G401 (cell line): Measurements from ENCODE around the gene TRPT1. TPM values are rescaled to one million over a fixed set of nuclear protein-coding genes. Genes with fewer than 3 reads are reported as not detected.

ENCODE experiments used
- DNase-seq: peaks from one replicate; pipeline ENCODE4 v3.0.0-alpha.2; 2015; ENCODE audit warnings: low spot score
- in situ Hi-C: cut with HindIII; loops from 2 replicates; pipeline ENCODE4 v1.10.0; 2016; ENCODE audit warnings: low sequenced_read_pairs, mixed read lengths
- total RNA-seq: library from RNA; depleted of rRNA; stranded (reverse); fragments of >200 nt; shearing (Covaris generic); gene quantifications from 2 replicates; pipeline ENCODE4 v1.2.3, GENCODE V29; 2014; rRNA removed

The TRPT1 gene
- total RNA-seq, 1 experiment from 2014 or later = 46.2 TPM

- DNase-seq = no peak
- in situ Hi-C loops = no loop called here
Observed at GRCh38 chr11:64196626-64197025, 29.4 kb downstream of the TRPT1 start.

- in situ Hi-C loops = no loop called here
- DNase-seq = no peak
Observed at GRCh38 chr11:64192434-64192833, 33.6 kb downstream of the TRPT1 start.

GRCh38 chr11:64186492-64187165, 39.4 kb downstream of the TRPT1 start:
- in situ Hi-C loops = no loop called here
- DNase-seq = peak; percentile 33

GRCh38 chr11:64185693-64186491, 40.1 kb downstream of the TRPT1 start, which contains the start of gene STIP1:
STIP1 (plus strand) TSS chr11:64186171; CDS start chr11:64186262, 91 bp downstream.
- DNase-seq = peak; percentile 100
- in situ Hi-C loops = no loop called here

- in situ Hi-C loops = no loop called here
- DNase-seq = peak; percentile 81
Observed at GRCh38 chr11:64185175-64185692, 40.8 kb downstream of the TRPT1 start.

GRCh38 chr11:64183890-64184289, 42.1 kb downstream of the TRPT1 start:
- DNase-seq = no peak
- in situ Hi-C loops = no loop called here

GRCh38 chr11:64181506-64182411, 44.2 kb downstream of the TRPT1 start:
- in situ Hi-C loops = no loop called here
- peak; percentile 84 for DNase-seq

- DNase-seq = no peak
- in situ Hi-C loops = no loop called here
Observed at GRCh38 chr11:64180891-64181290, 45.1 kb downstream of the TRPT1 start.

GRCh38 chr11:64178951-64179639, 46.9 kb downstream of the TRPT1 start:
- DNase-seq = no peak
- in situ Hi-C loops = no loop called here

- in situ Hi-C loops = no loop called here
- DNase-seq = no peak
Observed at GRCh38 chr11:64178203-64178602, 47.8 kb downstream of the TRPT1 start.

GRCh38 chr11:64176751-64177150, 49.2 kb downstream of the TRPT1 start:
- in situ Hi-C loops = no loop called here
- no peak for DNase-seq

Other genes starting within 250 kb of the TRPT1 start
- gene OTUB1, start 239.7 kb downstream of the TRPT1 start, total RNA-seq = 123 and 143 TPM in 2 replicates
- gene FLRT1, start 190.3 kb downstream of the TRPT1 start, total RNA-seq = not detected in 2 replicates
- 85.0 and 93.2 TPM in 2 replicates for gene MACROD1, start 60.1 kb downstream of the TRPT1 start, total RNA-seq
- 241 and 363 TPM in 2 replicates for gene STIP1, start 40.0 kb downstream of the TRPT1 start, total RNA-seq
- 5.9 TPM in 1 of 2 replicates, not detected in the other for gene FERMT3, start 19.5 kb downstream of the TRPT1 start, total RNA-seq
- 33.3 and 34.2 TPM in 2 replicates for gene NUDT22, start 88 bp upstream of the TRPT1 start, total RNA-seq
- gene DNAJC4, start 4.4 kb upstream of the TRPT1 start, total RNA-seq = 10.3 and 24.1 TPM in 2 replicates
- 14.6 and 27.0 TPM in 2 replicates for gene VEGFB, start 8.4 kb upstream of the TRPT1 start, total RNA-seq
- gene FKBP2, start 14.9 kb upstream of the TRPT1 start, total RNA-seq = 20.6 and 27.8 TPM in 2 replicates
- gene PPP1R14B, start 20.8 kb upstream of the TRPT1 start, total RNA-seq = 293 and 394 TPM in 2 replicates
- gene PLCB3, start 25.3 kb upstream of the TRPT1 start, total RNA-seq = 59.3 and 62.7 TPM in 2 replicates
- 146 and 183 TPM in 2 replicates for gene BAD, start 58.5 kb upstream of the TRPT1 start, total RNA-seq
- 17.8 and 25.9 TPM in 2 replicates for gene GPR137, start 59.7 kb upstream of the TRPT1 start, total RNA-seq
- gene KCNK4, start 65.1 kb upstream of the TRPT1 start, total RNA-seq = 0.14 TPM in 1 of 2 replicates, not detected in the other
- not detected in 2 replicates for gene CATSPERZ, start 74.2 kb upstream of the TRPT1 start, total RNA-seq
- gene ESRRA, start 79.3 kb upstream of the TRPT1 start, total RNA-seq = 42.0 and 75.5 TPM in 2 replicates
- 313 and 472 TPM in 2 replicates for gene TRMT112, start 91.4 kb upstream of the TRPT1 start, total RNA-seq
- gene PRDX5, start 91.9 kb upstream of the TRPT1 start, total RNA-seq = 341 and 414 TPM in 2 replicates
- 15.1 and 26.6 TPM in 2 replicates for gene CCDC88B, start 114.0 kb upstream of the TRPT1 start, total RNA-seq
- 113 and 126 TPM in 2 replicates for gene RPS6KA4, start 133.0 kb upstream of the TRPT1 start, total RNA-seq